Measurements from ENCODE around the gene SLIT1. TPM values are rescaled to one million over a fixed set of nuclear protein-coding genes. Genes with fewer than 3 reads are reported as not detected.

Gene SLIT1
- total and polyA plus RNA-seq, 2 donors (not counting 1 experiment from before 2014, with no cell fraction given) = 0.15 to 0.49 TPM

DNA sequence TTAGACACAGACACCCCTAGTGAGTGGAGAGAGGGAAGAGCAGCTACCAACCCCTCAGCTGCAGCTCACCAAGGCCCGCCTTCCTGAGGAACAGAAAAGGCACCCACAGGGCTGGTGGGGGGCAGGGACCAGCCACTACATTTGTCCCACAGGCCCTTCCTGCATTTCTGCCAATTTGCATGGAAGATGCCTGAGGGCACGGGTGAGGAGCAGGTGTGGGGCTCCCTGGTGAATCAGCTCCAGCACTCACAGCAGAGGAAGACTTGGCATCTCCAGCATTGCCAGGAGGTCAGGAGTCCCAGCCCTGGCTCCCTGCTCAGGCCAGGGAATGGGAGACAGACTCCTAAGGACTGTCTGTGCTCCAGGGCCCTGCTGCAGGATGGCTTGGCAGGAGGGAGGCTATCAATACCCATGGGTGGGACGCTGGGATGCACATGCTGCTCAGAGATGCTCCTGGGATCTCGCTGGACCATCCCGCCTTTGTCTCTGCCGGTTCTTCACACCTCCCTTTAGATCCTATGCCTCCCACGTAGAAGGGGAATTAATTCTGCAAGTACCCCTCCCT lies 109.7 kb downstream of the SLIT1 start:
- H3K27ac Mint-ChIP-seq = no peak overlapping the region
- no peaks in the 10 kb centered on the region for H3K9me3 Mint-ChIP-seq (ENCODE audit: insufficient read depth)
- peaks cover 43% of the 10 kb centered on the region for H3K27me3 Mint-ChIP-seq
- no peaks in the 10 kb centered on the region for H3K36me3 ChIP-seq (replicated peaks in 1 of 2; ENCODE audit: control extremely low read depth in 1 of 2, control insufficient read depth in 1 of 2, extremely low read depth in 1 of 2, insufficient read depth in 2 of 2, low read length in 1 of 2)
- 56% methylated on average over 6 of the region's 7 CpGs for whole genome bisulfite sequencing (ENCODE audit: insufficient coverage)
- no peak overlapping the region for H2AFZ ChIP-seq (ENCODE audit: insufficient read depth, low read depth, low read length, poor library complexity, severe bottlenecking)
- POLR2A ChIA-PET = no interaction called here
- H4K20me1 ChIP-seq (ENCODE audit: control insufficient read depth, insufficient read depth, low read length, poor library complexity, severe bottlenecking) = no peaks in the 10 kb centered on the region
- H3K9ac ChIP-seq (ENCODE audit: low read length) = no peak overlapping the region
- no peak overlapping the region for H3K27ac ChIP-seq (ENCODE audit: low read length in 2 of 2)
- intact Hi-C loops (cut with micrococcal nuclease) = no loop called here
- H3K4me3 ChIP-seq (ENCODE audit: control extremely low read depth in 1 of 5, extremely low read depth in 1 of 5, insufficient read depth in 1 of 5, low read depth in 2 of 5, low read length in 4 of 5) = no peak overlapping the region
- H3K4me3 Mint-ChIP-seq = no peak overlapping the region
- DNase-seq (no peak), ATAC-seq (ENCODE audit: low read depth) (no peak)
- no peak overlapping the region for H3K4me2 ChIP-seq (replicated peaks; ENCODE audit: low read depth, low read length, poor library complexity, severe bottlenecking)
- H3K4me1 Mint-ChIP-seq = no peaks in the 10 kb centered on the region
- peaks cover 0 to 22% (median 4%) of the 10 kb centered on the region in 4 experiments for H3K27me3 ChIP-seq (replicated peaks in 1 of 4; ENCODE audit: control extremely low read depth in 1 of 4, control insufficient read depth in 3 of 4, insufficient read depth in 4 of 4, low read length in 3 of 4)
- H3K4me1 ChIP-seq (ENCODE audit: control insufficient read depth in 2 of 2, insufficient read depth in 2 of 2, low read length in 2 of 2) = no peaks in the 10 kb centered on the region
- no peaks in the 10 kb centered on the region for H3K79me2 ChIP-seq (ENCODE audit: control insufficient read depth, insufficient read depth, low read length)
- CTCF ChIA-PET = interaction anchor here (12.3 kb wide), 1 partner anchor 133 kb away, joined by 412 read pairs; no protein-coding TSS in a partner anchor
- no peaks in the 10 kb centered on the region for H3K9me3 ChIP-seq (ENCODE audit: control extremely low read depth in 1 of 3, control insufficient read depth in 2 of 3, insufficient read depth in 1 of 3, low read length in 2 of 3)
- TF ChIP-seq, protein P1, sequence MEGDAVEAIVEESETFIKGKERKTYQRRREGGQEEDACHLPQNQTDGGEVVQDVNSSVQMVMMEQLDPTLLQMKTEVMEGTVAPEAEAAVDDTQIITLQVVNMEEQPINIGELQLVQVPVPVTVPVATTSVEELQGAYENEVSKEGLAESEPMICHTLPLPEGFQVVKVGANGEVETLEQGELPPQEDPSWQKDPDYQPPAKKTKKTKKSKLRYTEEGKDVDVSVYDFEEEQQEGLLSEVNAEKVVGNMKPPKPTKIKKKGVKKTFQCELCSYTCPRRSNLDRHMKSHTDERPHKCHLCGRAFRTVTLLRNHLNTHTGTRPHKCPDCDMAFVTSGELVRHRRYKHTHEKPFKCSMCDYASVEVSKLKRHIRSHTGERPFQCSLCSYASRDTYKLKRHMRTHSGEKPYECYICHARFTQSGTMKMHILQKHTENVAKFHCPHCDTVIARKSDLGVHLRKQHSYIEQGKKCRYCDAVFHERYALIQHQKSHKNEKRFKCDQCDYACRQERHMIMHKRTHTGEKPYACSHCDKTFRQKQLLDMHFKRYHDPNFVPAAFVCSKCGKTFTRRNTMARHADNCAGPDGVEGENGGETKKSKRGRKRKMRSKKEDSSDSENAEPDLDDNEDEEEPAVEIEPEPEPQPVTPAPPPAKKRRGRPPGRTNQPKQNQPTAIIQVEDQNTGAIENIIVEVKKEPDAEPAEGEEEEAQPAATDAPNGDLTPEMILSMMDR (IDR thresholded peaks at IDR 0.05) = no peak
- no peak for TF ChIP-seq EZH2 (IDR thresholded peaks at IDR 0.05; ENCODE audit: borderline replicate concordance, insufficient read depth, low read depth, low read length, poor library complexity, severe bottlenecking)

DNA sequence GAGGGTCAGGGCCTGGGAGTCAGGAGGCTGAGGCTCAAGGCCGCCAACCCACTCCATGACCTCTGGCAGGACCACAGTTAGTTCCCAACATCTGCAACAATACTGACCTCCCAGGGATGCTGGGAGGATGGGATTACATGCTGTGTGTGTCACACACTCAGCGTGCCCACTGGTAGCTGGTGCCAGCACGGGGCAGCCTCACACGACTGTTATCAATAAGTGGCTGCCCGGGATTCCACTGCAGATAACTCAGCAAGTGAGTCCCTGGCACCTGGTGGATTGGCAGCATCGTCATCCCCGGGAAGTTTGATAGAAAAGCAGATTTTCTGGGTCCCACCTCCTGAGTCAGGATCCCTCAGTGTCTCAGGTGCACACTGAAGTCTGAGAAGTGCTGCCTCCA lies 110.3 kb downstream of the SLIT1 start:
- WGBS (ENCODE audit: insufficient coverage) = 84% methylated on average over 6 of the region's 7 CpGs
- no peak for DNase-seq
- intact Hi-C loops (cut with micrococcal nuclease) = no loop called here
- ChIA-PET POLR2A (no interaction called here), CTCF (interaction anchor here (12.3 kb wide), 1 partner anchor 134 kb away, joined by 412 read pairs; no protein-coding TSS in a partner anchor)
- Histone ChIP-seq H3K9ac (ENCODE audit: low read length) (no peak overlapping the region), H3K27ac (ENCODE audit: low read length in 2 of 2) (no peak overlapping the region), H3K9me3 (ENCODE audit: control extremely low read depth in 1 of 3, control insufficient read depth in 2 of 3, insufficient read depth in 1 of 3, low read length in 2 of 3) (no peaks in the 10 kb centered on the region), H2AFZ (ENCODE audit: insufficient read depth, low read depth, low read length, poor library complexity, severe bottlenecking) (no peak overlapping the region), H3K79me2 (ENCODE audit: control insufficient read depth, insufficient read depth, low read length) (no peaks in the 10 kb centered on the region), H3K4me3 (ENCODE audit: control extremely low read depth in 1 of 5, extremely low read depth in 1 of 5, insufficient read depth in 1 of 5, low read depth in 2 of 5, low read length in 4 of 5) (no peak overlapping the region), H3K27me3 (replicated peaks in 1 of 4; ENCODE audit: control extremely low read depth in 1 of 4, control insufficient read depth in 3 of 4, insufficient read depth in 4 of 4, low read length in 3 of 4) (peaks cover 0 to 22% (median 4%) of the 10 kb centered on the region in 4 experiments), H3K36me3 (replicated peaks in 1 of 2; ENCODE audit: control extremely low read depth in 1 of 2, control insufficient read depth in 1 of 2, extremely low read depth in 1 of 2, insufficient read depth in 2 of 2, low read length in 1 of 2) (no peaks in the 10 kb centered on the region), H4K20me1 (ENCODE audit: control insufficient read depth, insufficient read depth, low read length, poor library complexity, severe bottlenecking) (no peaks in the 10 kb centered on the region), H3K4me2 (replicated peaks; ENCODE audit: low read depth, low read length, poor library complexity, severe bottlenecking) (no peak overlapping the region), H3K4me1 (ENCODE audit: control insufficient read depth in 2 of 2, insufficient read depth in 2 of 2, low read length in 2 of 2) (no peaks in the 10 kb centered on the region)
- no peaks in the 10 kb centered on the region for H3K4me1 Mint-ChIP-seq
- H3K27me3 Mint-ChIP-seq = peaks cover 41% of the 10 kb centered on the region
- no peak for ATAC-seq (ENCODE audit: low read depth)
- H3K9me3 Mint-ChIP-seq (ENCODE audit: insufficient read depth) = no peaks in the 10 kb centered on the region
- TF ChIP-seq, protein P1 (IDR thresholded peaks at IDR 0.05) = no peak
- no peak for TF ChIP-seq EZH2 (IDR thresholded peaks at IDR 0.05; ENCODE audit: borderline replicate concordance, insufficient read depth, low read depth, low read length, poor library complexity, severe bottlenecking)
- no peak overlapping the region for H3K4me3 Mint-ChIP-seq
- no peak overlapping the region for H3K27ac Mint-ChIP-seq
